Measurements from ENCODE around the gene ZNF343. TPM values are rescaled to one million over a fixed set of nuclear protein-coding genes. Genes with fewer than 3 reads are reported as not detected.
A peak's percentile ranks its signal among the peaks of the same experiment; 100 is the strongest.
"Not testable (repeated sequence)": the region's sequence is repeated elsewhere in the genome, so short reads cannot be mapped to it uniquely, and the experiment has no call there.

The ZNF343 gene
- total RNA-seq, 1 donor from 2014 or later: 0.64 TPM

DNA sequence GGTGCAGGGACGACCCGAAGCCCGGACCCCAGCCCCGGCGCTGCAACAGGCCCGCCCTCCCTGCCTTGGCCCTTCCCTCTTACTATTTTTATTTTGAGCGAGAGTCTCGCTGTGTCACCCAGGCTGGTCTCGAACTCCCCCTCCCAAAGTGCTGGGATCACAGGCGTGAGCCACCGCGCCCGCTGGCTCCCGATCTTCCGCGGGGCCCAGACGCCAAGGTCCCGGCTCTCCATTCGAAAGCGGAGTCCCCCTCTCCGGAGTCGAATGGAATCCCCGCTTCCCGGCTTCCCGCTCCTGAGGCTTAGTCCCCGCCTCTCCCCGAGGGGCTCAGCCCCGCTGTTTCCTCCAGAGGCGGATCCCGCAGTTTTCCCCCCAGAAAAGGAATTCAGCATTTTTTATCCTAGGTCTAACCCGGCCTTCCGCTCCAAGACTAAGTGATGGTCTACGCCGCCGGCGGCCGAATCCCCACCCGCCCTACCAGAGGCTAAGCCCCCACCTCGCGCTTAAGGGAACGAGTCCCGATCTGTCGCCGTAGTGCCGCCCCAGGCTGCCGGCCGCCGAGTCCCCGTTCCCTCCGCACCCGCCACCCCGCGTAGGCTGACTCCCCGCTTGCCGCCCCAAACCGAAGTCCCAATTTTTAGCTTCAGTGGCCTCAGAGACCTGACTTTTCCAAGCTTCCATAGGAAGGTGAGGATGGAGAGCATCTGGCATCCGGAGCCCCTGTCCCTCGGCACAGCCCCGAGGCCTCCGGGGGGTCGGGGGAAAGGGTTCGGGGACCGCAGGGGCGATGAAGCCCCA lies 16.2 kb upstream of the ZNF343 start:
- Histone ChIP-seq H3K27me3 (no peaks in the 10 kb centered on the region), H3K4me3 (peak overlapping the region; percentile 84 to 94), H3K27ac (peak overlapping the region; percentile 92 to 94), H3K36me3 (no peaks in the 10 kb centered on the region), H3K9me3 (no peaks in the 10 kb centered on the region), H3K4me1 (peaks cover 0 to 3% of the 10 kb centered on the region in 2 donors)
- intact Hi-C loops (cut with DNase I): loop anchor here (1.0 to 10.0 kb wide), 12 partner anchors 16 to 1410 kb away; partner anchors contain the start of genes EBF4, GNRH2, LZTS3 and MRPS26
- TF ChIP-seq CTCF (IDR thresholded peaks at IDR 0.05): no peak
- peak in 1 of 2 donors; percentile 72 for DNase-seq (ENCODE audit: low spot score in 2 of 2)

DNA sequence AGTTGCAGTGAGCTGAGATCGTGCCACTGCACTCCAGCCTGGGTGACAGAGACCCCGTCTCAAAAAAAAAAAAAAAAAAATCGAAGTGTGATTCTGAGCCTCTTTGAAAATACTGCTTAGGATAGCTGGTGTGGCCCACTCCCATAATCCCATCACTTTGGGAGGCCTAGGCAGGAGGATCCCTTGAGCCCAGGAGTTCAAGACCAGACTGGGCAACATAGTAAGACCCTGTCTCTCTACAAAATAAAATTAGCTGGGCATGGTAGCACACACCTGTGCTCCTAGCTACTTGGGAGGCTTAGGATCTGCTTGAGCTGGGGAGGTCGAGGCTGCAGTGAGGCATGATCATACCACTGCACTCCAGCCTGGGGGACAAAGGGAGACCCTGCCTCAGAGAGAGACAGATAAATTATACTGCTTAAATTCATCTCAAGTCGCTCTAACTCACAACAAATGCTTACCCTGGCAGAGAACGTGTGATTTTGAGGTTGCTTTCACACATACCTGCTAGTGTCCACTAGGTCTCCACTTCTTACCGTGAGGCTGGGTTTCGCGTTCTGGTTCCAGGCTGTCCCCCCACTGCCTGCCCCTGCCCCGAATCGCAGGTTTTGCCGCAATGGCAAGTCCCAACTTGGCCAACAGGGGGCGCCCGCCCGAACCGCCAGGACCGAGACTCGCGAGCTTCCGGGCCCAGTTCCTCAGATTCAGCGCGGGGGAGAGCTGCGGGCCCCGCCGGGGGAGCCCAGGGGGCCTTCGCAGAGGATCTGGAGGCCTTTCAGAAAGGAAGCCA lies 15.4 kb upstream of the ZNF343 start:
- Histone ChIP-seq H3K27ac (peak overlapping the region; percentile 92 to 94), H3K4me3 (peak overlapping the region; percentile 84 to 94)
- intact Hi-C loops (cut with DNase I): loop anchor here (1.0 to 10.0 kb wide), 7 partner anchors 15 to 1409 kb away; partner anchors contain the start of genes GNRH2, LZTS3, MRPS26 and NOP56

DNA sequence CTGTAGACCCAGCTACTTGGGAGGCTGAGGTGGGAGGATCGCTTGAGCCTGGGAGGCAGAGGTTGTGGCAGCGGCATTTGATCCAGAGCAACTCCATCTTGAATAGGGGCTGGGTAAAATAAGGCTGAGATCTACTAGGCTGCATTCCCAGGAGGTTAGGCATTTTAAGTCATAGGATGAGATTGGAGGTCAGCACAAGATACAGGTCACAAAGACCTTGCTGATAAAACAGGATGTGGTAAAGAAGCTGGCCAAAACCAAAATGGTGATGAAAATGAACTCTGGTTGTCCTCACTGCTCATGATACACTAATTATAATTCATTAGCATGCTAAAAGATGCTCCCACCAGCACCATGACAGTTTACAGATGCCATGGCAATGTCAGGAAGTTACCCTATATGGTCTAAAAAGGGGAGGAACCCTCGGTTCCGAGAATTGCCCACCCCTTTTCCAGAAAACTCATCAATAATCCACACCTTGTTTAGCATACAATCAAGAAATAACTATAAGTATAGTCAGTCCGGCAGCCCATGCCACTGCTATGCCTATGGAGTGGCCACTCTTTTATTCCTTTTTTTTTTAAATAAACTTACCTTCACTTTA lies 14.2 kb upstream of the ZNF343 start:
- not testable (repeated sequence) for DNase-seq (ENCODE audit: low spot score in 2 of 2); H3K27ac ChIP-seq; H3K36me3 ChIP-seq; H3K27me3 ChIP-seq; H3K4me1 ChIP-seq; H3K9me3 ChIP-seq; H3K4me3 ChIP-seq
- intact Hi-C loops (cut with DNase I): loop anchor here (10.0 kb wide), 5 partner anchors 312 to 1408 kb away; partner anchors contain the start of genes GNRH2, LZTS3, MRPS26 and PSMF1

More for the DNA sequence above, 15.4 kb upstream of the ZNF343 start:
- peak; percentile 90 to 99 (median 98) for TF ChIP-seq CTCF (IDR thresholded peaks at IDR 0.05)
- DNase-seq (ENCODE audit: low spot score in 2 of 2): peak; percentile 42 to 93
- peaks cover 0 to 3% of the 10 kb centered on the region in 2 donors for H3K4me1 ChIP-seq
- H3K9me3 ChIP-seq: no peaks in the 10 kb centered on the region
- no peaks in the 10 kb centered on the region for H3K36me3 ChIP-seq
- H3K27me3 ChIP-seq: no peaks in the 10 kb centered on the region

GRCh38 chr20:2521369-2522305 lies 12.9 kb upstream of the ZNF343 start:
- H3K4me3 ChIP-seq: no peak overlapping the region
- no peak overlapping the region for H3K27ac ChIP-seq
- no peak for DNase-seq (ENCODE audit: low spot score in 2 of 2)
- H3K9me3 ChIP-seq: no peaks in the 10 kb centered on the region
- no peaks in the 10 kb centered on the region for H3K36me3 ChIP-seq
- no peaks in the 10 kb centered on the region for H3K27me3 ChIP-seq
- H3K4me1 ChIP-seq: peaks cover 0 to 3% of the 10 kb centered on the region in 2 donors
- TF ChIP-seq CTCF (IDR thresholded peaks at IDR 0.05): peak; percentile 28 to 82 (median 81)
- intact Hi-C loops (cut with DNase I): loop anchor here (10.0 kb wide), 5 partner anchors 313 to 1407 kb away; partner anchors contain the start of genes GNRH2, LZTS3, MRPS26 and PSMF1

- no peak for TF ChIP-seq CTCF (IDR thresholded peaks at IDR 0.05)
- no peaks in the 10 kb centered on the region for H3K27me3 ChIP-seq
- DNase-seq (ENCODE audit: low spot score in 2 of 2): no peak
These were observed 11.9 kb upstream of the ZNF343 start for GRCh38 chr20:2520617-2521016.

More at GRCh38 chr20:2520617-2521016, 11.9 kb upstream of the ZNF343 start:
- Histone ChIP-seq H3K36me3 (no peaks in the 10 kb centered on the region), H3K4me1 (peaks cover 0 to 3% of the 10 kb centered on the region in 2 donors), H3K9me3 (no peaks in the 10 kb centered on the region), H3K27ac (no peak overlapping the region), H3K4me3 (no peak overlapping the region)
- intact Hi-C loops (cut with DNase I): loop anchor here (10.0 kb wide), 5 partner anchors 314 to 1406 kb away; partner anchors contain the start of genes GNRH2, LZTS3, MRPS26 and PSMF1
